HG03045 (cell line): ENCODE results near the gene GMDS.

ENCODE experiments used
- ATAC-seq: cut with Tn5 transposase; IDR thresholded peaks from one replicate; pipeline ENCODE4 v1.9.1; 2021; ENCODE audit warnings: mild to moderate bottlenecking, moderate library complexity; ENCODE audit not compliant: unreplicated experiment

The GMDS gene

DNA sequence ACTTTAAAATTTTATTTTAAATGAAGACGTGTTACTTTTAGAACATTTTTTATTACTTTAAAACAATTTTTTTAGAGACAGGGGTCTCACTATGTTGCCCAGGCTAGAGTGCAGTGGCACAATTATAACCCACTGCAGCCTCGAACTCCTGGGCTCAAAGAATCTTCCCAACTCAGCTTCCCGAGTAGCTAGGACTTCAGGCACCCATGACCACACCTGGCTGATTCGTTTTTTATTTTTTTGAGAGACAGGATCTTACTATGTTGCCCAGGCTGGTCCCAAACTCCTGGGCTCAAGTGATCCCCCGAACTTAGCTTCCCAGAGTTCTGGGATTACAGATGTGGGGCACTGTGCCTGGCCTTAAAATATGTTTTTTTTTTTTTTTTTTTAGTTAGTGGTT is 287.7 kb downstream of the GMDS start:
- ATAC-seq, result no peak

DNA sequence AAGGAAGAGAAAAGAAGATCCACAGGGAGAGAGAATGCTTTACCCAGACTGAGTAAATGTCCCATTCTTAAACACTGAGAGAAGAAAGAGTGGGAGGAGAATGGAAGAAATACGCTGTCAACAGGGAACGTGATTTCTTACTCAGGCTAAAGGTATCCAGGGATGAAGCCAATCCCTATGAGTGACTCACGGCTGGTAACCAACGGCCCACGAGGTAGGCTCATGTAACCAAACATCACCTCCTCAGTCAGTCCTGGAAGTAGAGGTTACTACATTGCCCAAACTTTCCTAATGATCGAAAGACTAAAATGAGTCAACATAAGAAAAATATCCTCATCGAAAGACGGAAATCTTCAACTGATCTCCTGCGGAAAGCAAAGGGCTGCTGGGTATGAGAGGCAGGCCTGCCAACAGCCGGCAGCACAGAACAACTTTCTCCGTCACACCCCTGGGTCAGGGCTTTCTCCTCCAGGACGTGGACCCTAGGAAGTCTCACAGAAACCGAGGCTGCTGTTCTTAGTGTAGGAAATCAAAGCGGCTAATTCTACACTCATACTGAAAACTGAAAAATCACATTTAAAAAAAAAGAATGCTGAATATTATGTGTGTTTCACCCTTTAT is 292.6 kb downstream of the GMDS start:
- no peak for ATAC-seq

GRCh38 chr6:1950631-1951030 is 294.8 kb downstream of the GMDS start:
- ATAC-seq, result no peak

DNA sequence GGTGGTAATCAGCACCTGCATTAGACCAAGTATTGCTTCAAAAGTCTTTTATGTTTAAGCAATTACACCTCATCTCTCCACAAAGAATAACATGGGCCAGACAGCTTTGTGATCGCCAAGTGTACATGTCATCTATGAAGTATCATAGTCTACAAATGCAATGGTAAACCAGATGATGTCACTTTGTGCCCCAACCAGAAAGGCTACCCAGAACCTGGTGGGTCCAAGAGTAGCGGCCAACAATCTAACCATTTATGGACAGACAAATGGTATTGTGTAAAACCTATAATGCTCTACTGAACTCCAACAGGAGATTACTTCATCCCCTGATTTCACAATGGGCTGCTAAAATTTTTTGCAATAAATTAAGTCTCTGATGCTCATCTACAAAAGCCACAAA is 295.9 kb downstream of the GMDS start:
- ATAC-seq, result no peak

DNA sequence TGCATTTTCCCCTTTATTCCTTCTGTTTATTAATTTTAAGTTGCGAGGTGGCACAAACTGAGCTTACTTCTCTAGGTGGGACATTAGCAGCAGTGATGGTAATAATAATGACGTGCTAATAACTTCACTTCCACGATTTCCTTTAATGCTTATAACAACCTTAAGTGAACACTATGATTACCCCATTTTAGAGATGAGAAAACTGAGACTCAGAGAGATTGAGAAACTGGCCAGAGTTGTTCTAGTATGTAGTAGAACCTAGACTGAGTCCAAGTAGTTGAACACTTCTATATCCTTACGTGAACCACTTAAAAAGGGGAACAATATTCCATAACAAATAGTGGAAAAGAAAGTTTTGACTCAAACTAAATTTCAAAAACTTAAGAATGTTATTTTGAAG is 297.5 kb downstream of the GMDS start:
- ATAC-seq, result no peak

DNA sequence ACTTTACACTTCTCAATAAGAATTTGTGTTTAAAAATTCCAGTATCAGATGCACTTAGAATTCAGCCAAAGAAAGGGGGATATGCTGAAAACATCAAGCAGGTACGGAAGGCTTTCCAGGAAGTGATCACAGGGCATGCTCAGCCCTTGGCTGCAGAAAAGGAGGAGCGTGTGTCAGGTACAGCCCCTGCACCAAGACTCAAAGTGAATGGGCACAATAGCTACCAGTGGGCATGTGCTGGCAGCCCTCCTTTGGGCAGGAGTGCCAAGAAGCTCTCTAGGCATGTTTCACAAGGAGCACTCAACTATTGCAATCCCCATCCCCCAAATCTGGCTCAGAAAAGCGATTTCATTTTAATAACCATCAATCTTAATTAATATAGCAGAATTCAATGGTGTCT is 298.8 kb downstream of the GMDS start:
- ATAC-seq, result no peak

- no peak for ATAC-seq
These were observed 300.1 kb downstream of the GMDS start for GRCh38 chr6:1945235-1945832.

- no peak for ATAC-seq
These were observed 302.6 kb downstream of the GMDS start for GRCh38 chr6:1942834-1943233.

- ATAC-seq, result no peak
These were observed 303.9 kb downstream of the GMDS start for GRCh38 chr6:1941534-1941933.

GRCh38 chr6:1940381-1940780 is 305.0 kb downstream of the GMDS start:
- no peak for ATAC-seq

DNA sequence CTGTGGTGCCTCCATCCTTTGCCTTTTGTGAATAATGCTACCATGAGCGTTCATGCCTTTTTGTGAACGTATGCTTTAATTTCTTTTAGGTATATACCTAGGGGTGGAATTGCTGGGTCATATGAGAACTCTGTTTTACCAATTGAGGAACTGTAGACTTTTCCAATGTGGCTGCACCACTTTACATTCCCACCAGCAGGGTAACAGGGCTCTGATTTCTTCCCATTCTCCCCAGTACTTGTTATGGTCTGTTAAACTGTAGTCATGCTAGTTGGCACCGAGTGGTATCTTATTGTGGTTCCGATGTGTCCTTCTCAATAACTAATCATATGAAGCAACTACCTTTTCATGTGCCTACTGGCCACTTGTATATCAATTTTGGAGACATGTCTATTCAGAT is 312.1 kb downstream of the GMDS start:
- no peak for ATAC-seq

- no peak for ATAC-seq
These were observed 313.6 kb downstream of the GMDS start for GRCh38 chr6:1931817-1932216.

DNA sequence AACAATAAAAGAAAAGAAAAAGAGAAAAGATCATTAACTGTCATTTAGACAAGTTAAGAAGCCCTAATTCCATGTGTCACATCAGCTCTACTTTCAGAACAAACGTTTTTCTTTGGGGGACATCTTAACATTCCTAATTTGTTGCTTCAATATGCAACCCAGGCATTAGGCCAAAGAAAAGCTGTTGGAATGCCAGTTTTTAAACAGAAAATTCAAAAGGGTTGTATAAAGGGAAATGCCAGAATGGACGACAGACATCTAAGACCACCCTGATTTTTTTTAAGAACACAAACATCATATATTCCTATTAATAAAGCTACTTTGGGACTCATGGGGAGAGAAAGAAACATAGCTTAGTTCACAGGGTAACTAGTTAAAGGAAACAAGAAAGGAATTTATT is 315.0 kb downstream of the GMDS start:
- no peak for ATAC-seq

GRCh38 chr6:1929931-1930330 is 315.5 kb downstream of the GMDS start:
- ATAC-seq, result no peak

GRCh38 chr6:1925743-1926430 is 319.5 kb downstream of the GMDS start:
- no peak for ATAC-seq

GRCh38 chr6:1923449-1923848 is 322.0 kb downstream of the GMDS start:
- ATAC-seq, result no peak

- ATAC-seq, result no peak
These were observed 327.6 kb downstream of the GMDS start for GRCh38 chr6:1917626-1918371.

DNA sequence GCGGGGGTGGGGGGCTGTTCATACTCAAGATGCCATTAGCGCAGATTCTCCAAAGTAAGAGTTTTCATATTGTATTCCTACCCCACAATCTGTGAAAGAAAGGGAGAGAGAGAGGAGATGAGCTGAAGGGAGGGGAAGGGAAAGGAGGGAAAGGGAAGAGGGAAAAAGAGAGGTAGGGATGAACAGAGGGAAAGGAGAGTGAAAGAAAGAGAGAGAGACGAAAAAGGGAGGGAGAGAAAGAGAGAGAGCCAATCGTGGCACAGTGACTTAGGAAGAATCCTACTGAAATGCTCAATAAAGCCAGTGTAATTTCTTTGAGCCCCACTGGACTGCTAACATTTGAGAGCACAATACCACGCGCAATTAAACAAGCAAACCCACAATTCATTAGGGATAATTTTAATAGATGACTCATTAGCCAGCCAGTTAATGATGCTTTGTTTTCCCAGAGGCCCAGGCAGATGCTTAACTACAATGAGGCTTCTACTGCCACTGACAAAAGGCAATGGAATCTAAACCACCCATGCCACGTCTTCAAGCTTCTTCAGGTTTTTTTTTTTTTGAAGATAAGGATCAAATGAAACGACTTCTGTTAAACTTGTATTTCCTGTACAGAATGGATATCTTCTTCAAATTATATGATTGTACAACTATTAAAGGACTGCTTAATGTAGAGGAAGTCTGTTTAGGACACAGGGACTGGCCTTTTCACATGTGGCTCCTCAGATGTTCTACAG is 328.9 kb downstream of the GMDS start:
- no peak for ATAC-seq

DNA sequence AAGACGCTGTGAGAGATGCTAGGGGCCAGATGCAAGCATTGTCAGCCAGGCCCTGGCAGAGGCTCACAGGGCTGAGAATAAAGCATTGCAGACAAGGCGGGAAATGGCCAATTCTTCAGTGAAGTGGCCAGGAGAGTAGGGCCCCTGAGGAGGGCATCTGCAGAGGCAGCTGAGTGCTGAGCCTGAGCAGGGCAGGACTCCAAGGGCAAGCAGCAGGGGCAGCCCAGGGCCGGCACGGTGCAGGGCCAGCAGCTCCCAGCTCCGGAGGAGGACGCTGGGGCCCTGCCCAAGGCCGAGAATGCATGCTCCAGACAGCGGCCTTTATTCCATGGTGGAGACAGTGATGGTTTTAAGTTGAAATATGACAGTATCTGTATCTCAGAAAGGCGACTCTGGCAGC is 330.2 kb downstream of the GMDS start:
- ATAC-seq, result no peak

DNA sequence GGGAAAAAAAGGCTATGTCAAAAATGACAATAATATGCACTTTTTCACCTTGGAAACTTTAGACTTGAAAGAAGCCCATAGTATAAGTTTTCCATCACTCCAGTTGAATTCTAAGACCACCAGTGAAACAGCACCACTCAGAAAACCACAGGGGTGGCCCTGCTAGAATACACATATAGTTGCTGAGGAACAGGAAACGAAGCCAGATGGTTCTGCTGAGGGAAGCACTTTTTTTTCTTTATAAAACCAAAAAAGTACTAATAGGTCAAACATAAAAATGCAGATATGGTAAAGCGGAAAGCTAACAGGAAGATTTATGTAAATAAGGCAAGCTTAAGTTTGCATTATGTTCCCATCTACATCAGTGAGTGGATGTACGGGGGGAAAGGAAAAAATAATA is 331.8 kb downstream of the GMDS start:
- ATAC-seq, result no peak

DNA sequence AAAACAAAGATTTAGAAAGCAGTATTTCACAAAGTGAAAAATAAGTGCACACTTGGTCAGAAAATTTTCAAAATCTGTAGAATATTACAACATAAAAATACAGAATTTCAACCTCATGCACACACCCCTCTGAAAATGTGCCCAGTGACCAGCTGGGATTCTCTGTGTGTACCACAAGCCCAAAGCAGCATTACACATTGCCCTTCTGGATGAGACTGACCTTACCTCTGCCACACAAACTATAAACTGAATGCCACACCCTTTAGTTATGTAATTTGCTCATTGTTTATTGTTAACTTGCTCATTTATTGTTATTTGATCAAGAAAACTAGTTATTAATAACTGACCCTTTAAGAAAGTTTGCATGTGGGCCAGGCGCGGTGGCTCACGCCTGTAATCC is 332.7 kb downstream of the GMDS start:
- no peak for ATAC-seq
